Parathyroid adenoma (tissue), 2 donors: ENCODE results near the gene SNX25.
"Not testable (repeated sequence)": the region's sequence is repeated elsewhere in the genome, so short reads cannot be mapped to it uniquely, and the experiment has no call there.

Experiments
- H2AFZ ChIP-seq: fragments of 300-600 bp; sonication (generic); one replicate; pipeline ENCODE4 v1.7.0; 2017; ENCODE audit warnings: antibody characterized with exemption, mild to moderate bottlenecking
- H3K27ac ChIP-seq: fragments of 300-600 bp; sonication (generic); one replicate; pipeline ENCODE4 v1.7.0; 2017
- H3K27me3 ChIP-seq: fragments of 300-600 bp; sonication (generic); one replicate; pipeline ENCODE4 v1.7.0; 2017; ENCODE audit warnings: low read length; ENCODE audit not compliant: control insufficient read depth, insufficient read depth
- H3K36me3 ChIP-seq: fragments of 300-600 bp; sonication (generic); one replicate; pipeline ENCODE4 v1.7.0; 2017; ENCODE audit warnings: low read length; ENCODE audit not compliant: control insufficient read depth, insufficient read depth
- H3K4me1 ChIP-seq: fragments of 300-600 bp; sonication (generic); one replicate; pipeline ENCODE4 v1.7.0; 2017; ENCODE audit warnings: control low read depth
- H3K4me2 ChIP-seq: fragments of 300-600 bp; sonication (generic); one replicate; pipeline ENCODE4 v1.7.0; 2017; ENCODE audit warnings: low read length
- H3K4me3 ChIP-seq: fragments of 300-600 bp; sonication (generic); one replicate; pipeline ENCODE4 v1.7.0; 2017; ENCODE audit warnings: low read depth, low read length
- H3K79me2 ChIP-seq: fragments of 300-600 bp; sonication (generic); one replicate; pipeline ENCODE4 v1.7.0; 2017; ENCODE audit warnings: control low read depth
- H3K9ac ChIP-seq: fragments of 300-600 bp; sonication (generic); one replicate; pipeline ENCODE4 v1.7.0; 2017; ENCODE audit warnings: mild to moderate bottlenecking
- H3K9me3 ChIP-seq: fragments of 300-600 bp; sonication (generic); one replicate; pipeline ENCODE4 v1.7.0; 2017; ENCODE audit warnings: low read length; ENCODE audit not compliant: control insufficient read depth
- TF ChIP-seq, protein P1 (sequence below): fragments of 300-600 bp; sonication (generic); IDR thresholded peaks from one replicate; pipeline ENCODE4 v1.7.0; 2017; ENCODE audit warnings: antibody characterized with exemption, mild to moderate bottlenecking
- donor health status: primary hyperparathyroidism.

The SNX25 gene

DNA sequence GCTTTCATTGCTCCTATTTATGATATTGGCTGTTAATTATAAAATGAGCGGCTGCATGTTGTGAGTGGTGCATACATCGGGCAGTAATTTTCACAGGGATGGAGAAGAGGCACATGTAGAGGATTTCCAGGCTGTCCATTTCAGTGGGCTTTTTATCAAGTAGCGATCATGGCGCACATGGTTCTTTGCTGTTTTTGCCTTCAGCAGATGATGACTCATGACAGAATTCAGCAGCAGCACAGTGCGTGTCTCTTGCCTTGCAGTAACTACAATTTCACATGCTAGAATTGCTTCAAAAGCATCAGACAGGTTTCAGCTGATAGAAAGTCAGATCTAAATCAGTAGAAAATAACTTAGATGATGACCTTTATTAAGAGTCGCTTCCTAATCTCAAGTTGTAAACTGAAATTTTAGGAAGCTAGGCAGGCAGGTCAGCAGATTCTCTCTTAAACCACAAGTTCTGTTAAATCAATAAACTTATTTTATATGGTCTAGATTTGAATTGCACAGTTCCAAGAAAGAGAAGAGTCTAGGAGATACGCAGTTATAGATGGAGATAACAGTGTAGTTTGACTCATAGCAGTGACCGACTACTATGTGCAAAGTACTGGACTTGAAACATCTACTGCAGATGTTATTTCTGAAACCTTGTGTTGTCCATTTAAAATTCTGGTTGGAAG is 150.5 kb downstream of the SNX25 start:
- Histone ChIP-seq H3K9me3 (no peaks in the 10 kb centered on the region), H3K36me3 (no peaks in the 10 kb centered on the region), H2AFZ (no peak overlapping the region), H3K79me2 (no peaks in the 10 kb centered on the region), H3K4me2 (no peak overlapping the region), H3K27me3 (no peaks in the 10 kb centered on the region), H3K4me3 (no peak overlapping the region), H3K27ac (no peak overlapping the region), H3K9ac (no peak overlapping the region), H3K4me1 (no peaks in the 10 kb centered on the region)
- TF ChIP-seq, protein P1, sequence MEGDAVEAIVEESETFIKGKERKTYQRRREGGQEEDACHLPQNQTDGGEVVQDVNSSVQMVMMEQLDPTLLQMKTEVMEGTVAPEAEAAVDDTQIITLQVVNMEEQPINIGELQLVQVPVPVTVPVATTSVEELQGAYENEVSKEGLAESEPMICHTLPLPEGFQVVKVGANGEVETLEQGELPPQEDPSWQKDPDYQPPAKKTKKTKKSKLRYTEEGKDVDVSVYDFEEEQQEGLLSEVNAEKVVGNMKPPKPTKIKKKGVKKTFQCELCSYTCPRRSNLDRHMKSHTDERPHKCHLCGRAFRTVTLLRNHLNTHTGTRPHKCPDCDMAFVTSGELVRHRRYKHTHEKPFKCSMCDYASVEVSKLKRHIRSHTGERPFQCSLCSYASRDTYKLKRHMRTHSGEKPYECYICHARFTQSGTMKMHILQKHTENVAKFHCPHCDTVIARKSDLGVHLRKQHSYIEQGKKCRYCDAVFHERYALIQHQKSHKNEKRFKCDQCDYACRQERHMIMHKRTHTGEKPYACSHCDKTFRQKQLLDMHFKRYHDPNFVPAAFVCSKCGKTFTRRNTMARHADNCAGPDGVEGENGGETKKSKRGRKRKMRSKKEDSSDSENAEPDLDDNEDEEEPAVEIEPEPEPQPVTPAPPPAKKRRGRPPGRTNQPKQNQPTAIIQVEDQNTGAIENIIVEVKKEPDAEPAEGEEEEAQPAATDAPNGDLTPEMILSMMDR, result no peak

DNA sequence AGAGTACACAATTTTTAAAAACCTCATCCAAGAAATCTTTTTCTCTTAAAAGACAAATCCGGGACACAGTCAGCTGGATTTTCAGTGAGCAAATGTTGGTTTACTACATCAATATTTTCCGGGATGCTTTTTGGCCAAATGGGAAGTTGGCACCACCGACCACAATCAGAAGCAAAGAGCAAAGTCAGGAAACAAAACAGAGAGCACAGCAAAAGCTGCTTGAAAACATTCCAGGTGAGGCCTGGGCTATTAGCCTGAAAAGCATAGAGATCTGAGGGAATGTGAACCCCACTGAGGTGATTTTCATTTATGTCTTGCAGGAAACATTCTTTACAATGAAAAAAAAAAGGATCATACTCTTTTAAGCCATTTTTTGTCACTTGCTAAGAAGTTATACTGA is 152.5 kb downstream of the SNX25 start:
- Histone ChIP-seq H3K4me1 (no peaks in the 10 kb centered on the region), H3K9me3 (no peaks in the 10 kb centered on the region), H3K9ac (no peak overlapping the region), H3K4me3 (no peak overlapping the region), H3K27me3 (no peaks in the 10 kb centered on the region), H2AFZ (no peak overlapping the region), H3K4me2 (no peak overlapping the region), H3K27ac (no peak overlapping the region), H3K36me3 (no peaks in the 10 kb centered on the region), H3K79me2 (no peaks in the 10 kb centered on the region)
- TF ChIP-seq, protein P1, result no peak

DNA sequence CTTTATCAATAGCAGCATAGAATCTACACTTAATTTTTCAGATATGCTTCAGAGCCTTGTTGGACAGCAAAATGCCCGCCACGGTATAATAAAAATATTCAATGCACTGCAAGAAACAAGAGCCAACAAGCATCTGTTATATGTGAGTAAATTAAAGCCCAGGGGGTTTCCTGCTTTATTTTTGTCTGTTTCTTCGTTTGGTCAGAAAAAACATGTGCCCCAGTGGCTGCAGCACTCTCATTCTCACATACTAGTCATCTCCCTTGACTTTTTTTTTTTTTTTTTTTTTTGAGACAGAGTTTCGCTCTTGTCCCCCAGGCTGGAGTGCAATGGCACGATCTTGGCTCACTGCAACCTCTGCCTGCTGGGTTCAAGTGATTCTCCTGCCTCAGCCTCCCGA is 153.2 kb downstream of the SNX25 start:
- not testable (repeated sequence) for H3K36me3 ChIP-seq, H3K4me3 ChIP-seq, H3K9me3 ChIP-seq, H3K9ac ChIP-seq, H3K27ac ChIP-seq, H3K4me2 ChIP-seq, H3K79me2 ChIP-seq, H3K4me1 ChIP-seq, H2AFZ ChIP-seq, H3K27me3 ChIP-seq

DNA sequence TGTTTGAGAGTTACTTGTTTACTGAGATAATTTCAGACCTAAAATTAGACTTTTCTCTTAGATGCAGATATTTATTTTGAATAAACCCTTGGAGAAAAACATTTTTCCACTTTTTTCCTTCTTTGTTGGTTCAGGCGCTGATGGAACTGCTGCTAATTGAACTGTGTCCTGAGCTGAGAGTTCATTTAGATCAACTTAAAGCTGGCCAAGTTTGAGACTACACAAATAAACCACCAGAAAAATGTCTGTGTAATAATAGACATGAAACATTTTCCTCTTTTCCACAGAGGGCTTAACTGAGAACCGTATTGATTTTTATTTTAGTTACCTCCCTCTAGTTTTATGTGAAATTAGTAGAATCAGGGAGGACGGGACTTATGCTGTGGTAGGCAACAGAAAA is 153.9 kb downstream of the SNX25 start:
- Histone ChIP-seq H3K4me2 (no peak overlapping the region), H3K27ac (no peak overlapping the region), H3K27me3 (no peaks in the 10 kb centered on the region), H3K79me2 (no peaks in the 10 kb centered on the region), H3K36me3 (no peaks in the 10 kb centered on the region), H3K4me1 (no peaks in the 10 kb centered on the region), H2AFZ (no peak overlapping the region), H3K9me3 (no peaks in the 10 kb centered on the region), H3K4me3 (no peak overlapping the region), H3K9ac (no peak overlapping the region)
- TF ChIP-seq, protein P1, result no peak

DNA sequence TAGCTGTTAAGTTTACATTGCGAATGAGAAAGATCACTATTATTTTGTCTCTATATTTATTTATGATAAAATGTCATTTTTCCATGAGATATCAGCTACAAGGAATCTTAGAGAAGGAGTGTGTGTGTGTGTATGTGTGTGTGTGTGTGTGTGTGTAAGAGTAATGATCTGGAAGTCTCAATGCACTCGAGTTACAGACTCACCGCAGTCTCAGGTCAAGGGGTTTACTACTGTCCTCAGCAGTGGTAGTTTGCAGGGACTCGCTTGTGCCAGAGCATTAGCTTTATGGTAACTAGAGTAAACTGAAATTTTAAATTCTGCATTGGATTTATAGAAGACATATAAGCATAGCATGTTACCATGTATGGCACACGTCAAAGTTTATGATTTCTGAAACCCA is 155.5 kb downstream of the SNX25 start:
- Histone ChIP-seq H3K27me3 (no peaks in the 10 kb centered on the region), H3K9ac (no peak overlapping the region), H3K36me3 (no peaks in the 10 kb centered on the region), H3K4me3 (no peak overlapping the region), H3K4me1 (no peaks in the 10 kb centered on the region), H3K27ac (no peak overlapping the region), H2AFZ (no peak overlapping the region), H3K79me2 (no peaks in the 10 kb centered on the region), H3K4me2 (no peak overlapping the region), H3K9me3 (no peaks in the 10 kb centered on the region)
- TF ChIP-seq, protein P1, result no peak
